Body of pancreas (tissue), 4 donors: Measurements from ENCODE around the gene ZNF57.

Experiments used
- CTCF ChIP-seq, 7 experiments: fragments of 450-650 bp in 4 of 7; fragments of 200-600 bp in 3 of 7; sonication (generic) in 3 of 7; IDR thresholded peaks; one replicate each; pipeline ENCODE4 v1.5.1; 2016 to 2019; ENCODE audit warnings: antibody characterized with exemption in 7 of 7
- POLR2A ChIP-seq, 3 donors: fragments of 450-650 bp; IDR thresholded peaks; one replicate each; pipeline ENCODE4 v1.6.1; 2016; ENCODE audit warnings: antibody characterized with exemption in 3 of 3, mild to moderate bottlenecking in 2 of 3

GRCh38 chr19:2944403-2944774, 43.7 kb downstream of the ZNF57 start:
- TF ChIP-seq CTCF (IDR thresholded peaks at IDR 0.05) (no peak), POLR2A (IDR thresholded peaks at IDR 0.05) (no peak)
